Gastrocnemius medialis (tissue), 4 donors: ENCODE data around the gene ACBD3. TPM values are rescaled to one million over a fixed set of nuclear protein-coding genes. Genes with fewer than 3 reads are reported as not detected.
A peak's percentile ranks its signal among the peaks of the same experiment; 100 is the strongest.

Experiments
- ATAC-seq, 2 donors: fragments of 150-250 bp; one replicate each; pipeline ENCODE4 v1.9.1; 2016
- DNase-seq, 2 donors: peaks; one replicate each; pipeline ENCODE4 v3.0.0-alpha.2; 2019
- H3K27ac ChIP-seq, 4 donors: fragments of 200-600 bp; sonication (generic); 1 replicate in 1 of 4; 2 replicates in 3 of 4; pipeline ENCODE4 v1.5.1; 2016 to 2018; ENCODE audit warnings: mild to moderate bottlenecking in 2 of 4, moderate library complexity in 1 of 4
- H3K27me3 ChIP-seq, 3 donors: fragments of 200-600 bp; sonication (generic) in 2 of 3; 1 replicate in 1 of 3; 2 replicates in 2 of 3; pipeline versions ENCODE4 v1.5.1 to v1.6.0; 2016 to 2019; ENCODE audit warnings: mild to moderate bottlenecking in 1 of 3, moderate library complexity in 1 of 3
- H3K36me3 ChIP-seq, 2 donors: fragments of 200-600 bp; sonication (generic) in 1 of 2; one replicate each; pipeline ENCODE4 v1.5.1; 2017 to 2018
- H3K4me1 ChIP-seq, 2 donors: fragments of 200-600 bp; sonication (generic) in 1 of 2; one replicate each; pipeline ENCODE4 v1.5.1; 2016 to 2017; ENCODE audit warnings: mild to moderate bottlenecking in 2 of 2
- H3K4me3 ChIP-seq, 4 donors: fragments of 200-600 bp; sonication (generic) in 3 of 4; 1 replicate in 1 of 4; 2 replicates in 3 of 4; pipeline ENCODE4 v1.5.1; 2016 to 2019; ENCODE audit warnings: mild to moderate bottlenecking in 2 of 4
- H3K9me3 ChIP-seq, 3 donors: fragments of 200-600 bp; sonication (generic) in 2 of 3; 1 replicate in 1 of 3; 2 replicates in 2 of 3; pipeline ENCODE4 v1.5.1; 2016 to 2019
- POLR2A ChIP-seq, 2 donors: fragments of 450-650 bp; IDR thresholded peaks; one replicate each; pipeline ENCODE4 v1.6.1; 2017; ENCODE audit warnings: antibody characterized with exemption in 2 of 2, mild to moderate bottlenecking in 2 of 2, moderate library complexity in 2 of 2
- in situ Hi-C, 4 donors: fragments of 200-750 bp; cut with MboI; loops; one replicate each; pipeline versions ENCODE4 v1.15.0 to v1.8.0; 2017; ENCODE audit warnings: low sequenced_read_pairs in 4 of 4
- intact Hi-C: fragments of 100-400 bp; cut with DNase I; formaldehyde crosslinking; loops from one replicate; pipeline ENCODE4 v1.15.1; 2023; ENCODE audit warnings: low total_unique reads
- total RNA-seq, 4 donors: library from RNA; depleted of rRNA; stranded (reverse); fragments of >200 nt; gene quantifications; one replicate each; pipeline versions ENCODE4 v1.1.0 to v1.2.3, GENCODE V29; 2016
- TF ChIP-seq, protein P1 (sequence below), 5 experiments: fragments of 450-650 bp in 3 of 5; fragments of 200-600 bp in 2 of 5; sonication (generic) in 2 of 5; IDR thresholded peaks in 4 of 5; conservative IDR thresholded peaks in 1 of 5; 1 replicate in 4 of 5; 2 replicates in 1 of 5; pipeline ENCODE4 v1.5.1; 2016 to 2019; ENCODE audit warnings: antibody characterized with exemption in 5 of 5, mild to moderate bottlenecking in 3 of 5, moderate library complexity in 3 of 5

Gene ACBD3
- total RNA-seq, 4 donors from 2014 or later, result 31.1 to 43.9 (median 36.6) TPM

DNA sequence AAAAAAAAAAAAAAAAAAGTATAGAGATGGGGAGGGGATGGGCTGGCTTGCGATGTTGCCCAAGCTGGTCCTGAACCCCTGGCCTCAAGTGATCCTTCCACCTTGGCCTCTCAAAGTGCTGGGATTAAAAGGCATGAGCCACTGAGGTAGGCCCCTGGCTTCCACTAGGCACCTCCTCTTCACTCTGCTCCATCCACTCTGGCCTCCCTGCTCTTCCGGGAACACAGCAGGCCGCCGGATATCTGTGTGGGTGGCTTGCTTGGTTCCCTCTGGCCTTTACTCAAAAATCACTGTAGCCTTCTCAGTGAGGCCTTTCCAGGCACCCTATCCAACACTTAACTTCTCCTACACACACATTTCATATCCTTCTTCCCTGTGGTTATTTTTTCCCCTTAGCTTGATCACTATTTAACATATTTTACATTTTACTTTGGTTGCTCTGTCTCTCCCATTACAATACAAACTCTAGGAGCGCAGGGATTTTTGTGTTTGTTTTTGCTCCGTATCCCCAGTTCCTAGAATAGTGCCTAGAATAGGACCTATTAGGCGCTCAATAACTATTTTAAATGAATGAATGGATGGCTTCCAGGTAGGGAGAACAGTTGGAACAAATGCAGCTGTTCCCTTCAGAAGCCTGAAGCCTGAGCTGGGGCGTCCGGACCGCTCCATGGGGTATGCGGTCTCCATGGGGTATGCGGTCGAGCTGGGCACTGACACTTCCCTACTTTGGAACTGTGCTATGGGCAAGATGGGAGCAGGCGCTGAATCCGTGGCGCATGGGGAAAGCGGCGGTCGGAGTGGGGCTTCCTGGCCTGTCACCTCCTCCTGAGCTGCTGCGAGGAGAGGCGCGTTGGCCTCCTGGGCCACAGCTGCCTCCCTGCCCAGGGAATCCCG lies 77.4 kb downstream of the ACBD3 start:
- no peaks in the 10 kb centered on the region for H3K9me3 ChIP-seq
- DNase-seq, result no peak
- intact Hi-C loops, result no loop called here

DNA sequence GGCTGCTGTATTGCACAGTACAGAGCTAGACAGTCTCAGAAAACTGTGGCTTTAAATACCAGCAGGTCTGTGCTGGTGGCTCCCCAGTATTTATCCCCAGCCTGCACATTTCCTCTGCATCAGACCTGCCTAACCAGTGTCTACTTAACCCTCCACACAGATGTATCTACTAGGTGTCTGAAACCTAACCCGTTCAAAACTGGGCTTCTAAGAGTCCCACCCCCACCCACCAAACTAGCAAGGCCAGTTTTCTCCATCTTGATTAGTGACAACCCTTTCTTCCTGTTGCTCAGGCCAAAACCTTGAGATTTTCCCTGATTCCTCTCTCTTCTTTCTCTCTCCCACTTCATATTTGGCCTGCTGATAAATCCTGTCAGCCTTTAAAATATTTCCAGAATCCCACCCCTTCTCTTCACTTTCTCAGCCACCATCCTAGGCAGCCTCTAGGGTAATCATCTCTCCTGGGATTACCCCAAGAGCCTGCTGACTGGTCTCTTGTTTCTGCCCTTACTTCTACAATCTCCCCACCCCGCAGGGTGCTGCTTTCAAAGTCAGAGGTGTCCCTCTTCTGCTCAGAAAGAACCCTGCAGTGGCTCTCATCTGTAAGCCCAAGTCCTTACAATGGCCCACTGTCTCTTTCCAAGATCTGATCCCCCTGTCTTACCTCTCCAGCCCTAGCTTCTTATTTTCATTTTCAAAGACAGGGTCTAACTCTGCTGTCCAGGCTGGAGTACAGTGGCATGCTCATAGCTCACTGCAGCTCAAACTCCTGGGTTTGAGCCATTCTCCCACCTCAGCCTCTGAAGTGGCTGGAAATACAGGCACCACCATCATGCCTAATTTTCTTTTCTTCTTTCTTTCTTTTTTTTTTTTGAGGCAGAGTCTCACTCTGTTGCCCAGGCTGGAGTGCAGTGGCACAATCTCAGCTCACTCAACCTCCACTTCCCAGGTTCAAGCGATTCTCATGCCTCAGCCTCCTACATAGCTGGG lies 78.8 kb downstream of the ACBD3 start:
- no peaks in the 10 kb centered on the region for H3K36me3 ChIP-seq
- in situ Hi-C loops, result loop anchor here in 1 of 4 donors (5.0 kb wide), 1 partner anchor 40 kb away; no protein-coding TSS in a partner anchor
- H3K4me1 ChIP-seq, result peaks cover 23 to 24% of the 10 kb centered on the region in 2 donors
- no peaks in the 10 kb centered on the region for H3K9me3 ChIP-seq
- DNase-seq, result no peak
- no peaks in the 10 kb centered on the region for H3K27me3 ChIP-seq
- peak overlapping the region in 3 of 4 donors; percentile 93 to 96 (median 96) for H3K27ac ChIP-seq
- intact Hi-C loops, result no loop called here
- no peak for ATAC-seq
- no peak overlapping the region for H3K4me3 ChIP-seq
- TF ChIP-seq, protein P1, sequence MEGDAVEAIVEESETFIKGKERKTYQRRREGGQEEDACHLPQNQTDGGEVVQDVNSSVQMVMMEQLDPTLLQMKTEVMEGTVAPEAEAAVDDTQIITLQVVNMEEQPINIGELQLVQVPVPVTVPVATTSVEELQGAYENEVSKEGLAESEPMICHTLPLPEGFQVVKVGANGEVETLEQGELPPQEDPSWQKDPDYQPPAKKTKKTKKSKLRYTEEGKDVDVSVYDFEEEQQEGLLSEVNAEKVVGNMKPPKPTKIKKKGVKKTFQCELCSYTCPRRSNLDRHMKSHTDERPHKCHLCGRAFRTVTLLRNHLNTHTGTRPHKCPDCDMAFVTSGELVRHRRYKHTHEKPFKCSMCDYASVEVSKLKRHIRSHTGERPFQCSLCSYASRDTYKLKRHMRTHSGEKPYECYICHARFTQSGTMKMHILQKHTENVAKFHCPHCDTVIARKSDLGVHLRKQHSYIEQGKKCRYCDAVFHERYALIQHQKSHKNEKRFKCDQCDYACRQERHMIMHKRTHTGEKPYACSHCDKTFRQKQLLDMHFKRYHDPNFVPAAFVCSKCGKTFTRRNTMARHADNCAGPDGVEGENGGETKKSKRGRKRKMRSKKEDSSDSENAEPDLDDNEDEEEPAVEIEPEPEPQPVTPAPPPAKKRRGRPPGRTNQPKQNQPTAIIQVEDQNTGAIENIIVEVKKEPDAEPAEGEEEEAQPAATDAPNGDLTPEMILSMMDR (IDR thresholded peaks at IDR 0.05 in 4 of 5, conservative IDR thresholded peaks at IDR 0.05 in 1 of 5), result no peak
- TF ChIP-seq POLR2A (IDR thresholded peaks at IDR 0.05), result no peak

More for the DNA sequence above, 77.4 kb downstream of the ACBD3 start:
- Histone ChIP-seq H3K36me3 (no peaks in the 10 kb centered on the region), H3K4me1 (peaks cover 23 to 24% of the 10 kb centered on the region in 2 donors), H3K4me3 (peak overlapping the region; percentile 66 to 92 (median 84)), H3K27ac (peak overlapping the region; percentile 93 to 98 (median 96)), H3K27me3 (no peaks in the 10 kb centered on the region)
- peak; percentile 42 to 49 for ATAC-seq
- no peak for TF ChIP-seq POLR2A (IDR thresholded peaks at IDR 0.05)
- TF ChIP-seq, protein P1 (IDR thresholded peaks at IDR 0.05 in 4 of 5, conservative IDR thresholded peaks at IDR 0.05 in 1 of 5), result peak in 3 of 5 experiments; percentile 25 to 42 (median 35)
- in situ Hi-C loops, result loop anchor here in 1 of 4 donors (5.0 kb wide), 1 partner anchor 42 kb away; no protein-coding TSS in a partner anchor

DNA sequence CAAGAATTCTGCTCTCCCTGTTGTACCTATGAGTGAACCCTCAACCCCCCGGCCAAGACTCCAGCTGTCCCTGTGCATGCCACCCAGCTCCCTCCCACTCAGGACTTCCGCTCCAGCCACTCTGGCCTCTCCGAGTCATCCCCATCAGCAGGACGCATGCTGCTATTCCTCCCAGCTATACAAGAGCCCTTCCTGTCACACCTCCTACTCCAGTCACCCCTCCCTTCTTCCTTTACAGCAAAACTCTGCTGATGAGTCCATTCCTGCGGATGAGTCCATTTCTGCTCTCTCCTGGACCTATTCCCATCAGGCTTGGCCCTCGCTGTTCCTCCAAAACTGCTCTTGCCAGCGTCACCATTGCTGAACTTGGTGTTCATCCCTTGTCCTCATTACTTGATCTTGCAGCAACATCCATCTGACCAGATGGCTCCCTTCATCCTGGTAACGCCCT lies 81.8 kb downstream of the ACBD3 start:
- Histone ChIP-seq H3K4me3 (no peak overlapping the region), H3K4me1 (peaks cover 11 to 12% of the 10 kb centered on the region in 2 donors), H3K27me3 (no peaks in the 10 kb centered on the region), H3K27ac (no peak overlapping the region), H3K36me3 (no peaks in the 10 kb centered on the region), H3K9me3 (no peaks in the 10 kb centered on the region)
- ATAC-seq (no peak), DNase-seq (no peak)
- intact Hi-C loops (no loop called here), in situ Hi-C loops (loop anchor here in 1 of 4 donors (5.0 kb wide), 1 partner anchor 37 kb away; no protein-coding TSS in a partner anchor)
- no peak for TF ChIP-seq POLR2A (IDR thresholded peaks at IDR 0.05)
- TF ChIP-seq, protein P1 (IDR thresholded peaks at IDR 0.05 in 4 of 5, conservative IDR thresholded peaks at IDR 0.05 in 1 of 5), result no peak
